Lung (tissue), 12 donors: ENCODE measurements around the gene HSD17B8. TPM values are rescaled to one million over a fixed set of nuclear protein-coding genes. Genes with fewer than 3 reads are reported as not detected.
"Not testable (repeated sequence)": the region's sequence is repeated elsewhere in the genome, so short reads cannot be mapped to it uniquely, and the experiment has no call there.

Experiments used
- ATAC-seq: fragments of 200-7000 bp; cut with Tn5 transposase; one replicate; pipeline ENCODE4 v1.9.1; 2020; ENCODE audit warnings: moderate number of reproducible peaks; ENCODE audit not compliant: insufficient read depth, low FRiP score
- DNase-seq, 3 donors: peaks; one replicate each; pipeline ENCODE4 v3.0.0-alpha.2; 2013 to 2017
- H3K27ac ChIP-seq, 2 donors: one replicate each; pipeline ENCODE4 v1.5.1; 2013; ENCODE audit warnings: mild to moderate bottlenecking in 2 of 2, moderate library complexity in 2 of 2, control low read depth in 1 of 2, inconsistent platforms in 1 of 2, low read depth in 1 of 2, low read length in 1 of 2
- H3K27me3 ChIP-seq, 3 donors: one replicate each; pipeline ENCODE4 v1.5.1; 2013; ENCODE audit warnings: low read length in 2 of 3; ENCODE audit not compliant: control insufficient read depth in 3 of 3, insufficient read depth in 3 of 3
- H3K36me3 ChIP-seq, 4 donors: one replicate each; pipeline ENCODE4 v1.5.1; 2013; ENCODE audit warnings: low read length in 4 of 4, mild to moderate bottlenecking in 1 of 4, moderate library complexity in 1 of 4; ENCODE audit not compliant: control insufficient read depth in 4 of 4, insufficient read depth in 4 of 4
- H3K4me1 ChIP-seq, 5 donors: one replicate each; pipeline ENCODE4 v1.5.1; 2013; ENCODE audit warnings: low read length in 5 of 5, mild to moderate bottlenecking in 2 of 5, moderate library complexity in 1 of 5; ENCODE audit not compliant: control insufficient read depth in 5 of 5, insufficient read depth in 5 of 5
- H3K4me3 ChIP-seq: one replicate; pipeline ENCODE4 v1.5.1; 2013; ENCODE audit warnings: mild to moderate bottlenecking, control low read depth, moderate library complexity
- H3K9ac ChIP-seq, 2 donors: one replicate each; pipeline ENCODE4 v1.5.1; 2013; ENCODE audit warnings: low read length in 2 of 2, control low read depth in 1 of 2; ENCODE audit not compliant: insufficient read depth in 1 of 2
- H3K9me3 ChIP-seq, 4 donors: one replicate each; pipeline ENCODE4 v1.5.1; 2013; ENCODE audit warnings: low read length in 3 of 4, mild to moderate bottlenecking in 1 of 4, moderate library complexity in 1 of 4; ENCODE audit not compliant: control insufficient read depth in 4 of 4, insufficient read depth in 3 of 4
- CTCF ChIP-seq: IDR thresholded peaks from 2 replicates; pipeline ENCODE4 v1.5.1; 2012; ENCODE audit warnings: mild to moderate bottlenecking; ENCODE audit errors: control extremely low read depth, extremely low read depth
- WGBS, 2 donors: extraction: QIAGEN DNeasy Blood & Tissue Kit; methylation state at CpG; one replicate each; pipeline ENCODE4 v1.1.7; 2013; 5-methylcytosine and 5-hydroxymethylcytosine counted together
- polyA plus RNA-seq, 2 donors: library from polyadenylated mRNA; stranded (reverse); fragments of 200-250 nt; gene quantifications; one replicate each; pipeline ENCODE4 v1.2.1, GENCODE V29; 2013
- total RNA-seq, 2 donors: library from RNA; depleted of rRNA in 1 of 2; stranded (reverse); fragments of >200 nt in 1 of 2; gene quantifications; one replicate each; pipeline ENCODE4 v1.2.1, GENCODE V29; 2014 to 2021
- donor health status: control.
- donor health status: control.
- donor health status: Bipolar disorder and iron deficiency.
- donor health status: healthy.
- donor health status: DM: yes; HTN: yes; CAD: no.

HSD17B8 gene
- total and polyA plus RNA-seq, 4 donors = 19.0 to 22.7 (median 19.7) TPM

- ATAC-seq = no peak
- no peak overlapping the region for H3K4me3 ChIP-seq
- no peaks in the 10 kb centered on the region for H3K9me3 ChIP-seq
- H3K36me3 ChIP-seq = no peaks in the 10 kb centered on the region
- 74 to 80% methylated on average over 3 of the region's 3 CpGs for WGBS, 2 donors
- DNase-seq = no peak
- TF ChIP-seq CTCF = no peak
- peaks cover 0 to 19% (median 9%) of the 10 kb centered on the region in 5 donors for H3K4me1 ChIP-seq
- no peaks in the 10 kb centered on the region for H3K27me3 ChIP-seq
- H3K27ac ChIP-seq = no peak overlapping the region
- H3K9ac ChIP-seq = no peak overlapping the region
These were observed 13.2 kb downstream of the HSD17B8 start for GRCh38 chr6:33217681-33218080.

- H3K27me3 ChIP-seq, H3K4me1 ChIP-seq, H3K9me3 ChIP-seq, H3K9ac ChIP-seq, ATAC-seq, H3K4me3 ChIP-seq, DNase-seq, H3K27ac ChIP-seq, H3K36me3 ChIP-seq: not testable (repeated sequence)
- 53 to 60% methylated on average over 14 of the region's 14 CpGs for WGBS, 2 donors
These were observed 22.2 kb downstream of the HSD17B8 start for GRCh38 chr6:33226503-33227120.

GRCh38 chr6:33235221-33235634 is 30.8 kb downstream of the HSD17B8 start:
- peak; percentile 24 to 65 (median 24) for DNase-seq
- peaks cover 0 to 3% (median 0%) of the 10 kb centered on the region in 3 donors for H3K27me3 ChIP-seq
- no peak for TF ChIP-seq CTCF

GRCh38 chr6:33236328-33236727 is 31.9 kb downstream of the HSD17B8 start:
- Histone ChIP-seq H3K4me3 (no peak overlapping the region), H3K4me1 (no peaks in the 10 kb centered on the region), H3K27me3 (peaks cover 0 to 3% (median 0%) of the 10 kb centered on the region in 3 donors), H3K9ac (no peak overlapping the region), H3K36me3 (no peaks in the 10 kb centered on the region), H3K27ac (no peak overlapping the region), H3K9me3 (no peaks in the 10 kb centered on the region)
- DNase-seq (no peak), ATAC-seq (no peak)
- no peak for TF ChIP-seq CTCF

More at GRCh38 chr6:33235221-33235634, 30.8 kb downstream of the HSD17B8 start:
- Histone ChIP-seq H3K36me3 (no peaks in the 10 kb centered on the region), H3K27ac (no peak overlapping the region), H3K4me3 (no peak overlapping the region), H3K9me3 (no peaks in the 10 kb centered on the region), H3K9ac (no peak overlapping the region), H3K4me1 (peaks cover 0 to 4% (median 0%) of the 10 kb centered on the region in 5 donors)
- WGBS, 2 donors = 35 to 45% methylated on average over 6 of the region's 6 CpGs
- no peak for ATAC-seq
